Measurements from ENCODE around the gene ADPGK.
"Not testable (repeated sequence)": the region's sequence is repeated elsewhere in the genome, so short reads cannot be mapped to it uniquely, and the experiment has no call there.

ADPGK gene

DNA sequence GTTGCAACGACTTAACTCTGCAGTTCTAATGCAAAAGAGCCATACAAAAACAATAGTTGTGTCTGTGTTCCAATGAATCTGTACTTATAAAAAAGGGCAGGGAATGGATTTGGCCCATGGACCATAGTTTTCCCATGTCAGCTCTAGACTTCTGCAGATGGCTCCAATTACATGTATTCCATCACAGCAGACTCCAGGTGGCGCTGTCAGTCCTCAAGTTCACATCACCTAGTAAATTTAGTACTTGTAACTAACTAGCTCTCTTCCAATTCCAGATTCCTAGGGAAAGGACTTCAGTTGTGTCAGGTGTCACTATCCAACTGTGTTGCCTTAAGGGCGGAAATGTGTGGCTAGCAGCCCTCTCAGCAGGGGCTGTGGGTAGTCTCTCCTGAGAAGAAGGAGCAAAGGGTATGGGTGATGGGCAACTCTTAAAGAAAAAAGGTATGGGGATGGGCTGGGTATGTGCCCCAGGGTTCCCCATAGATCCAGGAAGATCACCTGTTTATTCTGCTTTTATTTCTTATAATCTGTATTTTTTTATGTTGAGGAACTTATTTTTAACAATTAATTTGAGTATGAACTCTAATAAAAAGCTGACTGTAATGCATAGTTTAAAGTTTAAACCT is 61.4 kb downstream of the ADPGK start:
- intact Hi-C loops (cut with DNase I): no loop called here
- DNase-seq: peak; percentile 48 to 88 (median 72)

DNA sequence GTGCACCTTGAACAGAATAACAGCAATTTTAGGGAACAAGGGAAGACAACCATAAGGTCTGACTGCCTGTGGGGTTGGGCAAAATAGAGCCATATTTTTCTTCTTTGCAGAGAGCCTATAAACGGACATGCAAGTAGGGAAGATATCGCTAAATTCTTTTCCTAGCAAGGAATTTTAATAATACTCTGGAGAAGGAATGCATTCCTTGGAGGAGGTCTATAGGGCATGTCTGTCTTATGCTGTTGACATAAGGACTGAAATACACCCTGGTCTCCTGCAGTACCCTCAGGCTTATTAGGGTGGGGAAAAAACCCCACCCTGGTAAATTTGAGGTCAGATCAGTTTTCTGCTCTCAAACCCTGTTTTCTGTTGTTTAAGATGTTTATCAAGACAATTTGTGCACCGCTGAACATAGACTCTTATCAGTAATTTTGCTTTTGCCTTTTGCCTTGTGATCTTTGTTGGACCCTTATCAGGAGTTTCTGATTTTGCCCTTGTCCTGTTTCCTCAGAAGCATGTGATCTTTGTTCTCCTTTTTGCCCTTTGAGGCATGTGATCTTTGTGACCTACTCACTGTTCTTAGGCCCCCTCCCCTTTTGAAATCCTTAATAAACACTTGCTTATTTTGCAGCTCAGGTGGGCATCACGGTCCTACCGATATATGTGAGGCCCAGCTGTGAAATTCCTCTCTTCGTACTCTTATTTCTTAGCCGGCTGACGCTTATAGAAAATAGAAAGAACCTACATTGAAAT is 74.8 kb downstream of the ADPGK start:
- intact Hi-C loops (cut with DNase I); DNase-seq: not testable (repeated sequence)

DNA sequence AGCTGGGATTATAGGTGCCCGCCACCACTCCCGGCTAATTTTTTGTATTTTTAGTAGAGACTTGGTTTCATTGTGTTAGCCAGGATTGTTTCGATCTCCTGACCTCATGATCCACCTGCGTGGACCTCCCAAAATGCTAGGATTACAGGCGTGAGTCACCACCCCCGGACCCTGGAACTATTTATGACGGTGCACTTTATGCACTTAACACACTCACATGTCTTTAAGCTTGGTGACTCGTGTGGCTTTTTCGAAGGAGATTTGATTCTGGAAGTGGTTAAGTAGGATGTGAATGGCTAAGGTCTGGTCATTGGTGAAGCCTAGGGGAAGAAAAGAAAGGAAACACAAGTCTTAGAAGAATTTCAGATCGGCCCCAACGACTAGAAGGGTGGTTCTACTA is 77.3 kb downstream of the ADPGK start:
- intact Hi-C loops (cut with DNase I): no loop called here
- DNase-seq: no peak

Data from head of caudate nucleus (tissue), 42 donors.